HTR-8/SVneo (cell line): ENCODE data around the gene UGT1A8.
"Not testable (repeated sequence)": the region's sequence is repeated elsewhere in the genome, so short reads cannot be mapped to it uniquely, and the experiment has no call there.

ENCODE experiments used
- DNase-seq: peaks from one replicate; pipeline ENCODE4 v3.0.0; 2011; ENCODE audit warnings: low spot score, mixed read lengths; ENCODE audit not compliant: insufficient read length
- FAIRE-seq: peaks from 2 replicates; lab custom pipeline; 2011; peaks lifted over from hg19 to GRCh38; lab: Jason Lieb, UNC

UGT1A8 gene

GRCh38 chr2:233680361-233681045 lies 63.1 kb downstream of the UGT1A8 start:
- FAIRE-seq (no peak), DNase-seq (no peak)

GRCh38 chr2:233681521-233682099 lies 64.2 kb downstream of the UGT1A8 start, which contains the start of gene UGT1A7:
Gene UGT1A7, plus strand, starts transcription at chr2:233681901. Its CDS starts 37 bp downstream, at chr2:233681938.
- DNase-seq (no peak), FAIRE-seq (no peak)

GRCh38 chr2:233684640-233685039 lies 67.2 kb downstream of the UGT1A8 start:
- no peak for FAIRE-seq
- DNase-seq = no peak

DNA sequence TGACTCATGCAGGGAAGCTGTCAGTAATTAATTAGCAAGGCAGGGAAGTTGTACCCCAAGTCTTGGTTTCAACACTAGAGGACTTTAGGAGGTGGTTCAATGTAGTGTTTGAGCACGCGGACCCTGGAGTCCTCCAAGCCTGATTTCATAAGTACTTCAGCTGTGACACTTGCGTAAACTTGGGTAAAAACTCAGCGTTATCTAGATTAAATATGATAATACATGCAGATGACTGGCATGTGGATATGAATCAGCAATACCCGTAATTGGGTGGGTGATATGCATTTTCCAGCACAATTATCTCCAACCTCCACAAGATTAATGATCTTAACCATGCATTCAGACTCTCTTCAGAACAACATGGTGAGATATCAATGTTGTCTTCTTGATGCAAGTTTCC lies 69.5 kb downstream of the UGT1A8 start:
- DNase-seq = no peak
- FAIRE-seq = no peak

- DNase-seq (no peak), FAIRE-seq (no peak)
These were observed 70.9 kb downstream of the UGT1A8 start for GRCh38 chr2:233688341-233688740.

- FAIRE-seq (no peak), DNase-seq (no peak)
These were observed 71.6 kb downstream of the UGT1A8 start for GRCh38 chr2:233689031-233689430.

GRCh38 chr2:233689501-233689900 lies 72.1 kb downstream of the UGT1A8 start:
- DNase-seq (no peak), FAIRE-seq (no peak)

DNA sequence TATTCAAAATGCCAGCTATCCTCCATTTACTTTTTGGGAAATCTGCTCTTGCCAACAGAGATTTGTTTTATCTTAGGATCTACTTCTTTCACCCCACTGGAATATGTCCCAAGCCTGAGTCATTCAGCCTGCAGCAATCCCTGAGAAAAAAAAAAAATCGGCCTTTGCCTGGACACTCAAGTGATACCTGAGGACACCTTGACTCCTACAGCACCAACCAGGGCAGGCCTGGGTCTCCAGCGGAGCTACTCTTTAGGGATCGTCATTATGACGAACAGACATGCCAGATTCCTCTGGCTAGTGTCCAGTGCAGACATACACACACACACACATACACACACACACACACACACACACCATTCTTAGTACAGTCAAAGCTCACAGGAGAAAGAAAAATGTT lies 73.0 kb downstream of the UGT1A8 start:
- DNase-seq (no peak), FAIRE-seq (no peak)

GRCh38 chr2:233691443-233692433 lies 74.3 kb downstream of the UGT1A8 start:
- FAIRE-seq (no peak), DNase-seq (no peak)

DNA sequence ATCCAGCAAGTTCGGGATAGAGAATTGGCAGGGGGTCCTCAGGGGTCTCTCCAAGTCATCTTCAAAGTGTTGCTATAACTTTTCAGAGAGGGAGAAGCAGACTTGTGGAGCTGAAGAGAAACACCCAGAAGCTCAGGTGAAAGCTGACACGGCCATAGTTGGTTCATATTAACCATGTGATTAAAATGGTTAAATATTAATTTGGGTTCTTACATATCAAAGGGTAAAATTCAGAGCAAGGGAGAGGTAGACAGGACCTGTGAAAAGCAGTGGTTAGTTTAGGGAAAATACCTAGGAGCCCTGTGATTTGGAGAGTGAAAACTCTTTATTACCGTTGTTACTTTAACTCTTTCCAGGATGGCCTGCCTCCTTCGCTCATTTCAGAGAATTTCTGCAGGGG lies 75.2 kb downstream of the UGT1A8 start, which contains the start of gene UGT1A6:
Gene UGT1A6 (plus strand): TSS at position 243 of the 400 bp plus-strand sequence. CDS start 115 bp downstream, at position 358.
- DNase-seq (no peak), FAIRE-seq (no peak)

DNA sequence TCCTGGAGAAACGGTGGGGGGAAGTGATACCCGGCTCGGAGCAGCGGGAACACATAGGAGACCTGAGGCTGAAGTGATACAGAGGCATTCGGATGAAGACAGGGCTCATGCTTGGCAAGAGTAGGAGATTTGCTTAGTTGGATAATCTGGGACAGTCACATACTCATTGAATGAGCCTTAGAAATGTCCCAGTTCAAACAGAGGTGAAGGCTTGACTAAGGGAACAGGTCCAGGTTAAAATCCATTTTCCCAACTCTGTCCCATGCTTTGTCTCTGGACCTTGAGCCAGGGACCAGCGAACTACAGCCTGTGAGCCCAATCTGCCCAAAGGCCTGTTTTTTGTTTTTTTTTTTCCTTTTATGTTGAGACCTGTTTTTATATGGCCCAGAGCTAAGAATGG lies 76.5 kb downstream of the UGT1A8 start:
- DNase-seq = no peak

GRCh38 chr2:233698740-233699139 lies 81.3 kb downstream of the UGT1A8 start:
- FAIRE-seq (no peak), DNase-seq (no peak)

More for the DNA sequence above, 76.5 kb downstream of the UGT1A8 start:
- FAIRE-seq = no peak

- DNase-seq (no peak), FAIRE-seq (no peak)
These were observed 82.1 kb downstream of the UGT1A8 start for GRCh38 chr2:233699424-233700027.

- DNase-seq (no peak), FAIRE-seq (no peak)
These were observed 82.7 kb downstream of the UGT1A8 start for GRCh38 chr2:233700028-233700635.

- not testable (repeated sequence) for FAIRE-seq, DNase-seq
These were observed 83.4 kb downstream of the UGT1A8 start for GRCh38 chr2:233700842-233701241.

DNA sequence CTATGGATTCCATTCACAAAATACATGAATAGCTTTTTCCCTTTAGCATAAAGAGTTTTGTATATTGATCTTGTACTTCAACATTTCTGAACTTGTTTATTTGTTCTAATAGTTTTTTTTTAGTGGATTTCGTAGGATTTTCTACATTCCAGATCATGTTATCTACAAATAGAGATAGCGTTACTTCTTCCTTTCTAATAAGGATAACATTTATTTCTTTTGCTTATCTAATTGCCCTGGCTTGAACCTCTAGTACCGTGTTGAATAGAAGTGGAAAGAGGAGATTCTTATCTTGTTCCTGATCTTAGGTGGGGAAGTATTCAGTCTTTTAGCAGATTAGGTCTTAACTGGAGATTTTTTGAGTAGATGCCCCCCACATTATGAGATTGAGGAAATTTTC lies 84.8 kb downstream of the UGT1A8 start:
- FAIRE-seq (no peak), DNase-seq (no peak)

GRCh38 chr2:233705911-233706506 lies 88.6 kb downstream of the UGT1A8 start:
- no peak for DNase-seq
- FAIRE-seq = no peak

GRCh38 chr2:233706720-233707119 lies 89.3 kb downstream of the UGT1A8 start:
- DNase-seq (no peak), FAIRE-seq (no peak)

- FAIRE-seq = no peak
- DNase-seq = no peak
These were observed 90.7 kb downstream of the UGT1A8 start for GRCh38 chr2:233707940-233708644.
